Astrocyte (in vitro differentiated cells and primary cell): ENCODE measurements around the gene ARHGEF40.
A peak's percentile ranks its signal among the peaks of the same experiment; 100 is the strongest.

Experiments
- CTCF ChIP-seq: IDR thresholded peaks from 2 replicates; pipeline ENCODE4 v1.5.1; 2011; ENCODE audit warnings: low read depth, mild to moderate bottlenecking, inconsistent platforms, low read length, moderate library complexity; ENCODE audit not compliant: insufficient read depth
- EZH2 ChIP-seq: IDR thresholded peaks from 2 replicates; pipeline ENCODE4 v1.6.1; 2012; ENCODE audit warnings: mild to moderate bottlenecking, low read length, inconsistent platforms; ENCODE audit not compliant: insufficient read depth

- TF ChIP-seq CTCF (peak; percentile 62), EZH2 (no peak)
Observed at GRCh38 chr14:21103710-21104447, 33.8 kb downstream of the ARHGEF40 start.
